DND-41 (cell line): ENCODE data around the gene ANGEL2.

ENCODE experiments used
- EZH2 ChIP-seq: IDR thresholded peaks from 3 replicates; pipeline ENCODE4 v1.6.1; 2012; ENCODE audit warnings: borderline replicate concordance, low read depth, mild to moderate bottlenecking, moderate library complexity, low read length, inconsistent platforms; ENCODE audit not compliant: severe bottlenecking
- TF ChIP-seq, protein P1 (sequence below): IDR thresholded peaks from 2 replicates; pipeline ENCODE4 v1.5.1; 2012; ENCODE audit warnings: borderline replicate concordance, low read length, moderate library complexity, mild to moderate bottlenecking; ENCODE audit not compliant: poor library complexity, severe bottlenecking; ENCODE audit errors: extremely low read depth

GRCh38 chr1:212967801-212968200, 47.9 kb downstream of the ANGEL2 start:
- TF ChIP-seq, protein P1, sequence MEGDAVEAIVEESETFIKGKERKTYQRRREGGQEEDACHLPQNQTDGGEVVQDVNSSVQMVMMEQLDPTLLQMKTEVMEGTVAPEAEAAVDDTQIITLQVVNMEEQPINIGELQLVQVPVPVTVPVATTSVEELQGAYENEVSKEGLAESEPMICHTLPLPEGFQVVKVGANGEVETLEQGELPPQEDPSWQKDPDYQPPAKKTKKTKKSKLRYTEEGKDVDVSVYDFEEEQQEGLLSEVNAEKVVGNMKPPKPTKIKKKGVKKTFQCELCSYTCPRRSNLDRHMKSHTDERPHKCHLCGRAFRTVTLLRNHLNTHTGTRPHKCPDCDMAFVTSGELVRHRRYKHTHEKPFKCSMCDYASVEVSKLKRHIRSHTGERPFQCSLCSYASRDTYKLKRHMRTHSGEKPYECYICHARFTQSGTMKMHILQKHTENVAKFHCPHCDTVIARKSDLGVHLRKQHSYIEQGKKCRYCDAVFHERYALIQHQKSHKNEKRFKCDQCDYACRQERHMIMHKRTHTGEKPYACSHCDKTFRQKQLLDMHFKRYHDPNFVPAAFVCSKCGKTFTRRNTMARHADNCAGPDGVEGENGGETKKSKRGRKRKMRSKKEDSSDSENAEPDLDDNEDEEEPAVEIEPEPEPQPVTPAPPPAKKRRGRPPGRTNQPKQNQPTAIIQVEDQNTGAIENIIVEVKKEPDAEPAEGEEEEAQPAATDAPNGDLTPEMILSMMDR: peak; percentile 65
- no peak for TF ChIP-seq EZH2
